ENCODE data around the gene RPAP3.

The RPAP3 gene

GRCh38 chr12:47743311-47743860, 37.6 kb upstream of the RPAP3 start:
- no peak for DNase-seq

GRCh38 chr12:47742253-47742825, 36.5 kb upstream of the RPAP3 start:
- peak in 11 of 56 donors; percentile 10 to 56 (median 23) for DNase-seq

- peak in 55 of 56 donors; percentile 32 to 98 (median 89) for DNase-seq
Measured at GRCh38 chr12:47741340-47741703, 35.5 kb upstream of the RPAP3 start.

GRCh38 chr12:47740606-47741339, 34.9 kb upstream of the RPAP3 start:
- peak in 5 of 56 donors; percentile 13 to 46 (median 19) for DNase-seq

- DNase-seq = no peak
Measured at GRCh38 chr12:47739979-47740378, 34.1 kb upstream of the RPAP3 start.

- DNase-seq = no peak
Measured at GRCh38 chr12:47739297-47739696, 33.5 kb upstream of the RPAP3 start.

GRCh38 chr12:47737936-47738594, 32.2 kb upstream of the RPAP3 start:
- no peak for DNase-seq

GRCh38 chr12:47736877-47737676, 31.2 kb upstream of the RPAP3 start:
- DNase-seq = peak; percentile 21 to 90 (median 74)

- DNase-seq = no peak
Measured at GRCh38 chr12:47736216-47736615, 30.4 kb upstream of the RPAP3 start.

- DNase-seq = no peak
Measured at GRCh38 chr12:47735649-47736048, 29.8 kb upstream of the RPAP3 start.

- DNase-seq = peak in 46 of 56 donors; percentile 14 to 77 (median 48)
Measured at GRCh38 chr12:47734725-47735480, 29.1 kb upstream of the RPAP3 start.

- DNase-seq = no peak
Measured at GRCh38 chr12:47733142-47733541, 27.3 kb upstream of the RPAP3 start.

GRCh38 chr12:47732504-47732903, 26.7 kb upstream of the RPAP3 start:
- DNase-seq = no peak

- no peak for DNase-seq
Measured at GRCh38 chr12:47731723-47732122, 25.9 kb upstream of the RPAP3 start.

- DNase-seq = no peak
Measured at GRCh38 chr12:47730341-47730744, 24.5 kb upstream of the RPAP3 start.

GRCh38 chr12:47729233-47729632, 23.4 kb upstream of the RPAP3 start:
- DNase-seq = no peak

- no peak for DNase-seq
Measured at GRCh38 chr12:47725893-47726292, 20.1 kb upstream of the RPAP3 start.

GRCh38 chr12:47725091-47725772, 19.4 kb upstream of the RPAP3 start, which contains the start of gene ENDOU:
Gene ENDOU (minus strand): TSS chr12:47725490. CDS start chr12:47725413, 77 bp downstream.
- no peak for DNase-seq

- DNase-seq = peak in 40 of 56 donors; percentile 10 to 78 (median 42)
Measured at GRCh38 chr12:47722941-47723631, 17.3 kb upstream of the RPAP3 start.
